HCT116 (cell line): ENCODE measurements around the gene ACVR1B. TPM values are rescaled to one million over a fixed set of nuclear protein-coding genes. Genes with fewer than 3 reads are reported as not detected.

Source experiments
- ATAC-seq: fragments of 200-7000 bp; cut with Tn5 transposase; 2 replicates; pipeline ENCODE4 v1.9.1; 2020; ENCODE audit warnings: mild to moderate bottlenecking, moderate library complexity
- BruUV-seq: library from RNA; stranded (reverse); fragments of 400-500 nt; replicated peaks from 2 replicates; lab custom pipeline; 2021; lab: Mats Ljungman, UMichigan
- CTCF ChIA-PET: fragments of 300-600 bp; sonication (Branson Sonifier 250); formaldehyde crosslinking; loops from one replicate; lab custom pipeline; 2021; ENCODE audit warnings: antibody characterized with exemption; lab: Charles Lee
- POLR2A ChIA-PET: fragments of 300-600, 350-600 bp; sonication (Branson Sonifier 250); formaldehyde crosslinking; loops from one replicate; lab custom pipeline; 2021; ENCODE audit warnings: antibody characterized with exemption; lab: Charles Lee
- RAD21 ChIA-PET, 2 experiments: fragments of 300-600 bp; sonication (Branson Sonifier 250); formaldehyde crosslinking; loops; one replicate each; lab custom pipeline; 2023; ENCODE audit warnings: low total read pairs in 2 of 2; ENCODE audit not compliant: uncharacterized antibody in 2 of 2, unreplicated experiment in 2 of 2, low non-redundant PET in 1 of 2; lab: Charles Lee
- DNase-seq: peaks from one replicate; pipeline ENCODE4 v3.0.0-alpha.2; 2010; ENCODE audit warnings: low read depth, low spot score
- H2AFZ ChIP-seq: fragments of 200-600 bp; shearing (Covaris generic), sonication (generic); 2 replicates; pipeline ENCODE4 v1.6.1; 2017; ENCODE audit warnings: low read depth, mixed run types, mixed read lengths, antibody characterized with exemption, low read length; ENCODE audit not compliant: poor library complexity, severe bottlenecking
- H3K27ac ChIP-seq: 2 replicates; pipeline ENCODE4 v1.5.1; 2012; ENCODE audit warnings: low read depth, low read length
- H3K27me3 ChIP-seq: fragments of 200-600 bp; sonication (generic); 2 replicates; pipeline ENCODE4 v1.6.1; 2016; ENCODE audit warnings: mixed run types, low read length, mixed read lengths; ENCODE audit not compliant: insufficient read depth
- H3K36me3 ChIP-seq, 2 experiments: fragments of 200-500 bp in 1 of 2; fragments of 200-600 bp in 1 of 2; sonication (Bioruptor generic) in 1 of 2; sonication (generic) in 1 of 2; 2 replicates each; pipeline versions ENCODE4 v1.5.1 to v1.6.1; 2014 to 2016; ENCODE audit warnings: low read length in 2 of 2, inconsistent platforms in 1 of 2, mixed read lengths in 1 of 2, mixed run types in 1 of 2; ENCODE audit not compliant: insufficient read depth in 2 of 2, control insufficient read depth in 1 of 2
- H3K4me1 ChIP-seq, 2 experiments: fragments of 200-600 bp in 1 of 2; sonication (generic) in 1 of 2; 2 replicates each; pipeline versions ENCODE4 v1.5.1 to v1.6.1; 2012 to 2017; ENCODE audit warnings: low read length in 2 of 2, inconsistent platforms in 1 of 2, mild to moderate bottlenecking in 1 of 2, mixed read lengths in 1 of 2, mixed run types in 1 of 2, moderate library complexity in 1 of 2; ENCODE audit not compliant: insufficient read depth in 2 of 2, control insufficient read depth in 1 of 2
- H3K4me2 ChIP-seq: fragments of 200-600 bp; sonication (generic); 2 replicates; pipeline ENCODE4 v1.6.1; 2017; ENCODE audit warnings: mixed run types, low read length, mixed read lengths
- H3K4me3 ChIP-seq, 2 experiments: fragments of 200-600 bp in 1 of 2; sonication (generic) in 1 of 2; replicated peaks in 1 of 2; 2 replicates each; pipeline ENCODE4 v1.5.1; 2011 to 2016; ENCODE audit warnings: low read length in 2 of 2, control low read depth in 1 of 2, low read depth in 1 of 2, mild to moderate bottlenecking in 1 of 2, mixed read lengths in 1 of 2, mixed run types in 1 of 2
- H3K79me2 ChIP-seq: fragments of 200-600 bp; sonication (generic); 2 replicates; pipeline ENCODE4 v1.6.1; 2017; ENCODE audit warnings: mild to moderate bottlenecking, mixed run types, low read length, moderate library complexity, mixed read lengths; ENCODE audit not compliant: insufficient read depth
- H3K9ac ChIP-seq: fragments of 200-600 bp; sonication (generic); 2 replicates; pipeline ENCODE4 v1.6.1; 2016; ENCODE audit warnings: low read length, mixed read lengths
- H3K9me2 ChIP-seq: fragments of 200-600 bp; sonication (generic), shearing (Covaris generic); 2 replicates; pipeline ENCODE4 v1.6.1; 2017; ENCODE audit warnings: mixed run types, mild to moderate bottlenecking, moderate library complexity; ENCODE audit not compliant: insufficient read depth
- H3K9me3 ChIP-seq, 2 experiments: fragments of 200-500 bp in 1 of 2; fragments of 200-600 bp in 1 of 2; sonication (Bioruptor generic) in 1 of 2; sonication (generic) in 1 of 2; 2 replicates each; pipeline ENCODE4 v1.6.1; 2014 to 2017; ENCODE audit warnings: low read length in 2 of 2, mixed read lengths in 2 of 2, inconsistent platforms in 1 of 2, low read depth in 1 of 2, mild to moderate bottlenecking in 1 of 2, mixed run types in 1 of 2, moderate library complexity in 1 of 2; ENCODE audit not compliant: control insufficient read depth in 1 of 2, insufficient read depth in 1 of 2
- H4K20me1 ChIP-seq: fragments of 200-600 bp; sonication (generic), shearing (Covaris generic); 2 replicates; pipeline ENCODE4 v1.6.1; 2017; ENCODE audit warnings: mixed run types, mild to moderate bottlenecking, moderate library complexity; ENCODE audit not compliant: insufficient read depth
- ATF3 ChIP-seq: IDR thresholded peaks from 2 replicates; pipeline ENCODE4 v1.6.1; 2012
- JUND ChIP-seq: IDR thresholded peaks from 2 replicates; pipeline ENCODE4 v1.6.1; 2012
- REST ChIP-seq: IDR thresholded peaks from 2 replicates; pipeline ENCODE4 v1.6.1; 2012; ENCODE audit warnings: low read depth
- SIN3A ChIP-seq: IDR thresholded peaks from 2 replicates; pipeline ENCODE4 v1.6.1; 2012; ENCODE audit warnings: low read depth
- ZFX ChIP-seq: fragments of 450-650 bp; IDR thresholded peaks from 2 replicates; pipeline ENCODE4 v1.6.1; 2017
- intact Hi-C: fragments of 100-400 bp; cut with micrococcal nuclease; formaldehyde crosslinking; loops from 2 replicates; pipeline ENCODE4 v1.10.0; 2022
- total RNA-seq: library from RNA; stranded (reverse); gene quantifications from one replicate; pipeline ENCODE4 v1.2.1, GENCODE V29; 2021; ENCODE audit not compliant: unreplicated experiment

ACVR1B gene
- total RNA-seq, 1 experiment from 2014 or later: 22.7 TPM

GRCh38 chr12:51941604-51942003 is 9.9 kb upstream of the ACVR1B start:
- Histone ChIP-seq H3K27me3 (no peaks in the 10 kb centered on the region), H3K4me3 (no peak overlapping the region), H3K27ac (no peak overlapping the region), H3K9ac (no peak overlapping the region), H3K4me2 (no peak overlapping the region), H3K36me3 (no peaks in the 10 kb centered on the region), H3K4me1 (no peaks in the 10 kb centered on the region), H3K79me2 (no peaks in the 10 kb centered on the region), H3K9me3 (peaks cover 11 to 17% of the 10 kb centered on the region in 2 experiments; a peak in 3 of 4 replicates), H2AFZ (no peak overlapping the region), H3K9me2 (no peaks in the 10 kb centered on the region), H4K20me1 (no peaks in the 10 kb centered on the region)
- ChIA-PET POLR2A (no interaction called here), RAD21 (no interaction called here), CTCF (no interaction called here)
- no TSS peak for BruUV-seq
- TF ChIP-seq ATF3: no peak
- no peak for TF ChIP-seq JUND
- intact Hi-C loops: no loop called here
- DNase-seq: no peak
- no peak for ATAC-seq

- Histone ChIP-seq H3K4me2 (no peak overlapping the region), H3K9ac (no peak overlapping the region), H3K9me3 (peaks cover 11 to 17% of the 10 kb centered on the region in 2 experiments; a peak in 3 of 4 replicates), H3K4me1 (no peaks in the 10 kb centered on the region), H4K20me1 (no peaks in the 10 kb centered on the region), H3K79me2 (no peaks in the 10 kb centered on the region), H3K27me3 (no peaks in the 10 kb centered on the region), H2AFZ (no peak overlapping the region), H3K36me3 (no peaks in the 10 kb centered on the region), H3K9me2 (no peaks in the 10 kb centered on the region), H3K27ac (no peak overlapping the region), H3K4me3 (no peak overlapping the region)
- intact Hi-C loops: no loop called here
- BruUV-seq: no TSS peak
- no peak for DNase-seq
- ChIA-PET RAD21 (no interaction called here), CTCF (no interaction called here), POLR2A (no interaction called here)
- TF ChIP-seq REST: no peak
- TF ChIP-seq SIN3A: no peak
- TF ChIP-seq ZFX: no peak
- no peak for ATAC-seq
Measured at GRCh38 chr12:51942056-51942455, 9.4 kb upstream of the ACVR1B start.
